ENCODE results near the gene RBM4. TPM values are rescaled to one million over a fixed set of nuclear protein-coding genes. Genes with fewer than 3 reads are reported as not detected.

Gene RBM4
- total RNA-seq, 1 experiment from 2014 or later, result 144 TPM

GRCh38 chr11:66612458-66612857 lies 26.0 kb upstream of the RBM4 start:
- H3K9me3 Mint-ChIP-seq (ENCODE audit: low read depth, unreplicated experiment), result no peaks in the 10 kb centered on the region

GRCh38 chr11:66614073-66614472 lies 24.4 kb upstream of the RBM4 start:
- Mint-ChIP-seq H3K27me3 (ENCODE audit: unreplicated experiment) (no peaks in the 10 kb centered on the region), H3K36me3 (ENCODE audit: insufficient read depth, unreplicated experiment) (peaks cover 41% of the 10 kb centered on the region), H3K9me3 (ENCODE audit: low read depth, unreplicated experiment) (no peaks in the 10 kb centered on the region), H3K4me1 (ENCODE audit: low read depth, unreplicated experiment) (peaks cover 13% of the 10 kb centered on the region), H3K4me3 (ENCODE audit: low read depth, unreplicated experiment) (no peak overlapping the region), H3K27ac (ENCODE audit: unreplicated experiment) (no peak overlapping the region)
- DNase-seq, result no peak
- CTCF ChIA-PET, result no interaction called here
- BruUV-seq (replicated peaks), result no TSS peak
- no peak for TF ChIP-seq CTCF (IDR thresholded peaks at IDR 0.05; ENCODE audit: unreplicated experiment)
- intact Hi-C loops (cut with micrococcal nuclease; ENCODE audit: unreplicated experiment), result no loop called here

More at GRCh38 chr11:66612458-66612857, 26.0 kb upstream of the RBM4 start:
- BruUV-seq (replicated peaks), result no TSS peak
- no peak for TF ChIP-seq CTCF (IDR thresholded peaks at IDR 0.05; ENCODE audit: unreplicated experiment)
- intact Hi-C loops (cut with micrococcal nuclease; ENCODE audit: unreplicated experiment), result no loop called here
- Mint-ChIP-seq H3K27me3 (ENCODE audit: unreplicated experiment) (no peaks in the 10 kb centered on the region), H3K4me3 (ENCODE audit: low read depth, unreplicated experiment) (no peak overlapping the region), H3K4me1 (ENCODE audit: low read depth, unreplicated experiment) (no peaks in the 10 kb centered on the region), H3K36me3 (ENCODE audit: insufficient read depth, unreplicated experiment) (peaks cover 25% of the 10 kb centered on the region), H3K27ac (ENCODE audit: unreplicated experiment) (no peak overlapping the region)
- CTCF ChIA-PET, result no interaction called here
- DNase-seq, result no peak

- peaks cover 22% of the 10 kb centered on the region for H3K4me1 Mint-ChIP-seq (ENCODE audit: low read depth, unreplicated experiment)
- intact Hi-C loops (cut with micrococcal nuclease; ENCODE audit: unreplicated experiment), result no loop called here
- H3K27me3 Mint-ChIP-seq (ENCODE audit: unreplicated experiment), result no peaks in the 10 kb centered on the region
- H3K4me3 Mint-ChIP-seq (ENCODE audit: low read depth, unreplicated experiment), result peak within 1 kb of the TSS; percentile 99
- H3K27ac Mint-ChIP-seq (ENCODE audit: unreplicated experiment), result peak within 1 kb of the TSS; percentile 99
- CTCF ChIA-PET, result interaction anchor here (0.6 to 1.8 kb wide), 3 partner anchors 11 to 124 kb away, joined by 3 to 7 read pairs (median 3); partner anchors contain the start of gene RBM4
- no peaks in the 10 kb centered on the region for H3K9me3 Mint-ChIP-seq (ENCODE audit: low read depth, unreplicated experiment)
- peaks cover 60% of the 10 kb centered on the region for H3K36me3 Mint-ChIP-seq (ENCODE audit: insufficient read depth, unreplicated experiment)
- no TSS peak for BruUV-seq (replicated peaks)
- peak; percentile 99 for DNase-seq
- TF ChIP-seq CTCF (IDR thresholded peaks at IDR 0.05; ENCODE audit: unreplicated experiment), result no peak
Measured at GRCh38 chr11:66616379-66617154, 21.9 kb upstream of the RBM4 start, which contains the start of gene RBM14. RBM14 (plus strand) TSS chr11:66616630; CDS start chr11:66616721, 91 bp downstream.

GRCh38 chr11:66617155-66617834 lies 21.2 kb upstream of the RBM4 start:
- Mint-ChIP-seq H3K4me3 (ENCODE audit: low read depth, unreplicated experiment) (peak overlapping the region; percentile 99), H3K27me3 (ENCODE audit: unreplicated experiment) (no peaks in the 10 kb centered on the region), H3K9me3 (ENCODE audit: low read depth, unreplicated experiment) (no peaks in the 10 kb centered on the region), H3K4me1 (ENCODE audit: low read depth, unreplicated experiment) (peaks cover 22% of the 10 kb centered on the region), H3K36me3 (ENCODE audit: insufficient read depth, unreplicated experiment) (peaks cover 67% of the 10 kb centered on the region), H3K27ac (ENCODE audit: unreplicated experiment) (peak overlapping the region; percentile 99)
- no TSS peak for BruUV-seq (replicated peaks)
- no peak for TF ChIP-seq CTCF (IDR thresholded peaks at IDR 0.05; ENCODE audit: unreplicated experiment)
- CTCF ChIA-PET, result interaction anchor here (1.8 kb wide), 1 partner anchor 21 kb away, joined by 7 read pairs; the partner anchor contains the start of gene RBM4
- intact Hi-C loops (cut with micrococcal nuclease; ENCODE audit: unreplicated experiment), result no loop called here
- no peak for DNase-seq
